GM18517 (cell line): ENCODE results near the gene SGCB.
"Not testable (repeated sequence)": the region's sequence is repeated elsewhere in the genome, so short reads cannot be mapped to it uniquely, and the experiment has no call there.

ENCODE experiments used
- ATAC-seq: cut with Tn5 transposase; IDR thresholded peaks from one replicate; pipeline ENCODE4 v1.9.1; 2021; ENCODE audit warnings: mild to moderate bottlenecking, moderate library complexity; ENCODE audit not compliant: unreplicated experiment

SGCB gene, protein sequence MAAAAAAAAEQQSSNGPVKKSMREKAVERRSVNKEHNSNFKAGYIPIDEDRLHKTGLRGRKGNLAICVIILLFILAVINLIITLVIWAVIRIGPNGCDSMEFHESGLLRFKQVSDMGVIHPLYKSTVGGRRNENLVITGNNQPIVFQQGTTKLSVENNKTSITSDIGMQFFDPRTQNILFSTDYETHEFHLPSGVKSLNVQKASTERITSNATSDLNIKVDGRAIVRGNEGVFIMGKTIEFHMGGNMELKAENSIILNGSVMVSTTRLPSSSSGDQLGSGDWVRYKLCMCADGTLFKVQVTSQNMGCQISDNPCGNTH

GRCh38 chr4:52038103-52038912, at the start of gene SGCB:
Gene SGCB (minus strand): TSS chr4:52038299. CDS start chr4:52038259, 40 bp downstream.
- peak; percentile 81 for ATAC-seq

DNA sequence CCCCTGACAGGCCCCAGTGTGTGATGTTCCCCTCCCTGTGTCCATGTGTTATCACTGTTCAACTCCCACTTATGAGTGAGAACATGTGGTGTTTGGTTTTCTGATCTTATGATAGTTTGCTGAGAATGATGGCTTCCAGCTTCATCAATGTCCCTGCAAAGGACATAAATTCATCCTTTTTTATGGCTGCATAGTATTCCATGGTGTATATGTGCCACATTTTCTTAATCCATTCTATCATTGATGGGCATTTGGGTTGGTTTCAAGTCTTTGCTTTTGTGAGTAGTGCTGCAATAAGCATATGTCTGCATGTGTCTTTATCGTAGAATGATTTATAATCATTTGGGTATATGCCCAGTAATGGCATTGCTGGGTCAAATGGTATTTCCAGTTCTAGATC, 48.3 kb upstream of the SGCB start:
- not testable (repeated sequence) for ATAC-seq

- ATAC-seq = no peak
Measured at GRCh38 chr4:52081216-52081615, 43.1 kb upstream of the SGCB start.

- no peak for ATAC-seq
Measured at GRCh38 chr4:52079659-52080058, 41.6 kb upstream of the SGCB start.

- no peak for ATAC-seq
Measured at GRCh38 chr4:52076731-52077130, 38.6 kb upstream of the SGCB start.

DNA sequence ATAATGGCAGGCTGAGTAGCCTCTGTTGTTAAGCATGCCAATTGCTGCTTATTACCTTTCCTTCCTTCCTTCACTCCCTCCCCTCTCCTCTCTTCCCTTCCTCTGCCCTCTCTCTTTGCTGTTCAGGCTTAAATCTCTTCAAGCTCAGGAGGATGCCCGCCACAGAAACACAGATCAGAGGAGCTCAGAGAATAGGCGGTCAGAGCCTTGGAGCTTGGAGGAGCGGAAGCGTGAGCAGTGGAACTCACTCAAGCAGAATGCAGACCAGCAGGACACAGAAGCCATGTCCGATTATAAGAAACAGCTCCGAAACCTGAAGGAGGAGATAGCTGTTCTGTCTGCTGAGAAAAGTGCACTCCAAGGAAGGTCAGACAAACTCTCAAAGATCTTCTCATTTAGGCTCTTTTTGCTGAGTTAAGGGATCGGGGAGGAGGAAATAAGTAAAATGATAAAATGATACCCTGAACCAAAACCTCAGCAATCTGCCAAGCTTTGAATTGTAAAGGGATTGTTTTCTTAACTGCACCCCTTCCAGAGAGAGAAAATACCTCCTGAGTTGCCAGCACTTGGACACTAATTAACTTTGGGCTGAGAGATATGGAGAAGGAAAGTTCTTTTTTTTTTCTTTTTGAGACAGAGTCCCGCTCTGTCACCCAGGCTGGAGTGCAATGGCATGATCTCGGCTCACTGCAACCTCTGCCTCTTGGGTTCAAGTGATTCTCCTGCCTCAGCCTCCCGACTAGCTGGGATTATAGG, 33.9 kb upstream of the SGCB start:
- no peak for ATAC-seq

- no peak for ATAC-seq
Measured at GRCh38 chr4:52069571-52069970, 31.5 kb upstream of the SGCB start.

DNA sequence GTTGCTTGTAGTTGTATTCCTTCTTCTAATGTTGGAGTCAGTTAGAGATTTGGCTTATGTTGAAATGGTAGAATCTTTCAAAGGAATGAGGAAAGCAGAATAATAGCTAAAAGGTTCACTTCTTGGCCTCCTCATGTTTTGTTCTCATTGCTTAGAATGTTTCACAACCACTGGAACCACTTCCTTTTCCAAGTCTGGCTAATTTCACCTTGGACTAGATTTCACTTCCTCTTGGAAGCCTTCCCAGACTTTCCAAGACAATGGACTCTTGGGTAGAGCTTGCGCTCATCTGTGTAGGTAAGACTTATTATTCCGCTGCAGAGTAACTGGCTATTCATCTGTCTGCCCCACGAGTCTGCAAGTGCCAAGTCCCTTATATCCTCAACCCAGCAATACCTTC, 21.3 kb upstream of the SGCB start:
- ATAC-seq = no peak

GRCh38 chr4:52058275-52058674, 20.2 kb upstream of the SGCB start:
- no peak for ATAC-seq

GRCh38 chr4:52057196-52057595, 19.1 kb upstream of the SGCB start:
- ATAC-seq = no peak

DNA sequence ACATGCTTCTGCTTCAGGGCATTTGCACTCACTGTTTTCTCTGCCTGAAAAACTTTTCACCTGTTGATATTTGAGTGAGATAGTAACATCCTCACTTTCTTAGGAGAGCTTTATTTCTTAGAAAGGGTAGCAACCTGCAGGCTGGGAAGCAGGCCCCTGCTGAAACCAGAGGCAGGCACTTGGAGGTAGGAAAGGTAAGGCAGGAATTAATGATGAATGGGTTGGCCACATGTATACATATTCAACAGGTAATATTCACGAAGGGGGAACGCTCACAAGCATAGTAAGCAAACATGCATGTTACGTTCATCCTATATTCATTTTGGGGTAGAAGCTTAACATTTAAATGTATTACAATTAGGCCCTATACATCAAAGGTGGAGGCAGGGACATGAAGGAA, 16.2 kb upstream of the SGCB start:
- ATAC-seq = no peak

- peak; percentile 74 for ATAC-seq
Measured at GRCh38 chr4:52052475-52052780, 14.3 kb upstream of the SGCB start.

DNA sequence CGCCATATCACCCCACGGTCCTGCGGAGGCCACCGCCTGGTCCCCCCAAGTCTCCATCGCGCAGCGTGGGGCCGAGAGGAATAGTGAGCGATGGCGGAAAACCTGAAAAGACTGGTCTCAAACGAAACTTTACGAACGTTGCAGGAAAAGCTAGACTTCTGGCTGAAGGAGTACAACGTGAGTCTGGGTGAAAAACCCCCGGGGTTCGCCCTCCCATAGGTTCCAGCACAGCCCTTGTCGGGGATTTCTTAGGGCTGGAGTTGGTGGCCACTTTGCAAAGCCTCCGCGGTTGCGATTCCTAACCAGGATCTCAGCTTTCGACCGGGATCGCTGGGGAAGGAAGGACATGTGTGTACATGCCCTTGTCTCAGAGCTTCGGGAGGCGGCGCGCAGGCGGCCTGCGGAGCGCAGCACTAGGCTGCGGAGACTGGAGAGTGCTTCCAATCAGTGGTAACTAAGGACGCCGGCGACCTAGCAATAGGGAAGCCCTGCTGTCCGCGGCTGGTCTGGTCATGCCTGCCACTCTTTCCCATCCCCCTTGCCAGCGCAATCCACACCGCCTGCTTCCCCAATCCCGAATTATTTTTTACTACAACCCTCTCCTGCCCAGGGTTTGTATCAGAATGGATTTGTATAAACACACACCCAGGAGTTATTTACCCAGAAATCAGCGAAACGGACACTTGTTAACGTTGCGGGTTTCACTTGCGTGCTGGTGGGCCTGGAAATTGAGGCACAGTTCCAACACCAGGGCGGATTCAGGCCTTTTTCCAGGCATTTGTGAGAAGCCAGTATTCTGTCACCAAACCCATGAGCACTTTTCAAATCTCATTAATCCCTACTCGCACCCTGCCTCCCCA, 13.7 kb upstream of the SGCB start:
- peak; percentile 46 for ATAC-seq

DNA sequence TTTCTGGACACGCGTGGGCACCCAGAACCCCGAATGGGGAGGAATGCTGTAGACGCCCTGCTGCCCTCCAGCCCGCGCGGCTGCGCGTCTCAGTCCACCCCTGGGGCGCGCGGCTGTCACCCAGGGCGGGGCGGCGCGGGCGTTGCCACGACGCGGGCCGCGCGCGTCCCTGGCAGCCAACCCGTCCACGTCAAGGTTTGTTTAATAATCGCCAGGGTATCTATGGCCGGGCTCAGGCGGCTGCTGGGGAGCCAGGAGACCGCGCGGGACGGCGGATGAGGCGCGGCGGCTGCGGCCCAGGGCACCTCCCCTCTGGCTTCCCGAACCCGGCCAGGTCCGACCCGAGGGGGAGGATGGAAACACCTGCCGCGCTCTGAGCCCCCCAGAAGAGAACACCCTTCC, 13.1 kb upstream of the SGCB start, which contains the start of gene SPATA18:
Gene SPATA18, plus strand, starts transcription at position 92 of the 402 bp plus-strand sequence. CDS start 401 bp downstream, outside the sequence.
- peak; percentile 41 for ATAC-seq

DNA sequence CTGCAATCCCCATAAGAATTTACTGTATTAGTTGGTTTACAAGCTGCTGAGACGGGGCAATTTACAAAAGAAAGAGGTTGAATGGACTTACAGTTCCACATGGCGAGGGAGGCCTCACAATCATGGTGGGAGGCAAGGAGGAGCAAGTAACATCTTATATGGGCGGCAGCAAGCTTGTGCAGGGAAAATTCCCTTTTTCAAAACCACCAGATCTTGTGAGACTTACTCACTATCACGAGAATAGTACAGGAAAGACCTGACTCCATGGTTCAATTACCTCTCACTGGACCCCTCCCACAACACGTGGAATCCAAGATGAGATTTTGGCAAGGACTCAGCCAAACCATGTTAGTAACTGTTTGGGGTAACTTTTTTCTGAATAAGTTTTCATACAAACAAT, 11.2 kb upstream of the SGCB start:
- ATAC-seq = no peak

GRCh38 chr4:52045028-52045427, 6.9 kb upstream of the SGCB start:
- no peak for ATAC-seq

GRCh38 chr4:52037689-52038102, 403 bp downstream of the SGCB start:
- peak; percentile 60 for ATAC-seq

DNA sequence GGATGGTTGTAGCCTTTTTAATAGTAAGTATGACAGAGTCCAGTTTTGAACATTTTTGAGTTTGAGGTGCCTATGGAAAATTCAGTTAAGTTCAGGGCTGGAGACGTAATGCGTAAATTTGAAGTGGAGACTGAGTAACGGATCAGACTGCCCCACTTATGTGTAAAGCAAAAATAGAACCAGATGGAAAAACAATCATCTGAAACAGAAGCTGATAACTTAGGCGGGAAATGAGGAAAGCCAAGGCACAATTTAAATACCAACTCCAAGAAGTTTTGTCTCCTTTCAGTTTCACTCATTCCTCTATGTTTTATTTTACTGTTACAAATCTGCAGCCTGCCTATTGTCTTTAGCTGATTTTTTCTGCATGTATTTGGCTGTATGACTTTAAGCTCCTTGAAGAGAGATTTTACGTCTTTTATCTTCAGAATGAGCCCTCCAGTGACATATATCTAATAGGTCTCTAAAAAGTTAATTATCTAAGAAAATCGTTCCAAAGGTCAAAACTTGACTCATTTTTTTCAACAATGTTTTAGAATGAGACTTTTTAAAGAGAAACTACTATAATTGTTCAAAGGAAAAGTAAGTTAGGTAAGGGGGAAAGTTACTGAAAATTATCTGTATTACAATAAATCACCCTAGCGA, 1.1 kb downstream of the SGCB start:
- ATAC-seq = no peak

GRCh38 chr4:52035190-52035589, 2.9 kb downstream of the SGCB start:
- ATAC-seq = no peak

- no peak for ATAC-seq
Measured at GRCh38 chr4:52032005-52032404, 6.1 kb downstream of the SGCB start.
